HG03097 (cell line): ENCODE results near the gene ADAMTSL3.
"Not testable (repeated sequence)": the region's sequence is repeated elsewhere in the genome, so short reads cannot be mapped to it uniquely, and the experiment has no call there.

Source experiments
- ATAC-seq: cut with Tn5 transposase; IDR thresholded peaks from one replicate; pipeline ENCODE4 v1.9.1; 2021; ENCODE audit not compliant: unreplicated experiment, low FRiP score

The ADAMTSL3 gene

DNA sequence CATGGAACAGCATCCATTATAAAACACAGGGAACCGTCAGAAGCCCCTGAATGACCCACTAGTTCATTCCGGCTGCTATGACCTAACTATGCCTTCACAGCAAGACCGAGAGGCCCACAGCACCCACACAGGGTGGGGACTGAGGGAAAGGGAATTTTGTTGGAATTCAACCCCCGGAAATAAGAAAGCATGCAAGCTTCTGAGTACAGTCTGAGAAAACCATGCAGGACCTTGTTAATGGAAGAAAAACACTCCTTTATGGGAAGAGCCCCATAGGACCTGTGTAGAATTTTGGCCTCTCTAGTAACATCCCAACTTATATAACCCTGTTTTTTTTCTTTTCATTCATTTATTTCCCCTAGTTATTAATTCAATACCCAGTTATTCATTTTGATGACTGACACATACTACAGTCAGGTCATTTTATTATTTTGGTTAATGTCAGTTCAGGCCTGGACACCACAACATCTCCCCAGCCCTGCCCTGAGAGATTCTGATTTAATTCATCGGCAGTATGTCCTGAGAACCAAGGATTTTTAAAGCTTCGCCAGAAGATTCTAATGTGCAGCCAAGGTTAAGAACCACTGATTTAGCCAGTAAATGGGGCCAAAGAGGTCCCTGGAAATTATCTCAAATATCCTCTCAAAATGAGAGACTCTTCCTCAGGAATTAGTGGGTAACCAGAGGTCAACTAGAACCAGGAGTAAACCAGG lies 350.0 kb downstream of the ADAMTSL3 start:
- no peak for ATAC-seq

DNA sequence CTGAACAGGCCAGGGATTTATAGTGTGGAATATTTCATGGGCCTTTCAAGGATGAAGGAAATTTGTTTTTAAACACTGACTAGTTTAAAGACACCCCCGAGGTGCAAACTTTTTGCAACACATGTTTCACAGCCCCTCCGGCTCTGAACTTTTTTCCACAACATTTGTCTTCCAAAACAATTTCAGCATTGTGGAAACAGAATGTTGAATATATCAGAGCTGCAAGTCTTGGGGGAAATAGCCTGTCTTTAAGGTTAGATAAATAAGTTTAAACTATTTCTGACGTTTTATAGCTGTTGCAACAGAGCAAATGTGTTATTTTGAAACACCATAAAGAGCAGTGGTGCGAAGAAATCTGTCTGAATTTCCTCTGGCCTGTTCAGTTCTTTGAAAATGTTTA lies 352.5 kb downstream of the ADAMTSL3 start:
- ATAC-seq: no peak

DNA sequence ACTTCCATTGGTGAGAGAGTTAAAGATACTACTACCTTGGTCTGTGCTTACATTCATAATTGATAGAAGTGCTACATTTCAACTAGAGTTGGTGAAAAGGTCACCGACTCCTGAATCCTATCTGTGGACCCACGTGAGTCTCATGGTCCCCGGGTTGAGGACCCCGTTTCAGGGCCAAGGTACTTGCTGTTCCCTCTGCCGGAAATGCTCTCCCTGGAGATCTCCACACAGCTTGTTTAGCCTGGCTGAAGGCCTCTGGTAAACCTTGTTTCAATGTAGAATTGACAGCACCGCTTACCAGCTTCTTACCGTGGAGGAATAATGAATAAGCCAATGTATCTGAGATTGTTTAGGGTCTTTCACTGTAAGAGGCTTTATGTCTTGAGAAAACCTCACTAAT lies 355.7 kb downstream of the ADAMTSL3 start:
- ATAC-seq: no peak

DNA sequence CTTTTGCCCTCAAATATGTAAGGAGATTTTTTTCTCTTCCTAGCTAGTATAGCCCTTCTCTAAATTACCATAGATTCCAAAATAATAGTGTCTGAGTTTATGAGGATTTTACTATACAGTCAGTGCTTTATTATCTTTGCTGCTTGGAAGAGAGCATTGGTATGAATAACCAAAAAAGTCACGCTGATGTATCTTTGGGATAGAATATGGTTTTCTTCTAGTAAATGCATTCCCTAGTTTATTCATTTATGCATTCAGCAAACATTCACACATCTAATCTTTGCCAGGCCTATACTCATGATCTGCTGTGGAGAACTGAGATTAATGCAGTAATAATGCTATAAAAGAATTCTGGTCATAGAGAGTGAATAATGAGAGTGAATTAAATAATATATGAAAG lies 356.3 kb downstream of the ADAMTSL3 start:
- ATAC-seq: no peak

DNA sequence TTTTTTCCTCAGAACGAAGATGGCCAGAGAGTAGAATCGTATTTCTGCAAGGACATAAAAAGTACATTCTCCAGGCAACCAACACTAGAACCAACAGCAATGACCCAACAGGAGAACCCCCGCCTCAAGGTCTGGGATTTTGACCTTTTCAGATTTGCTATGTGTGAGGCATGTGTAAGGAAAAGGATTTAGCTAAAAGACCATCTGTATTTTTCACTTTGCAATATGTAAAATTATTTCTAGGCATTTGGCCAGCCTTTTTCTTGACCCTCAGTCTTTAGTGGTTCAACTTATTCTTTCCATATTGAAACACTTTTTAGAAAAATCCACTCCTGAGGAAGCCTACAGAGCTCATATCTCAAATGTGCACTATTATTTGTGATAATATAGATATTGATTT lies 362.4 kb downstream of the ADAMTSL3 start:
- no peak for ATAC-seq

DNA sequence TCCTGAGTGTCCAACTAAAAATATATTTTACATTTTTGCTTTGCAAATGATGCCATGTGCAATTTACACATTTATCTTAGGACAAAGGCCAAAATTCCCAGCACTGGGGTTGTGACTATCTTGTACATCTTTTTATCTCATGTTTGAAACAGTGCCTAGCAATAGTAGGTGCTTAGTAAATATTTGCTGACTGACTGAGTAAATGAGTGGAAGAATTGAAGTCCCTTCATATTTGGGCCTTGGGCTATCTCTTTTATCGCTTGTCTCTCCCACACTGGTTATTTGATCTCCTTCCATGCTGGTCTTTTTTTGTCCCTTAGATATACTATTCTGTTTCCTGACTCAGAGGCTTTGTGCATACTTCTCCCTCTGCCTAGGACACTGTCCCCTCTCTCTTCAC lies 368.6 kb downstream of the ADAMTSL3 start:
- no peak for ATAC-seq

DNA sequence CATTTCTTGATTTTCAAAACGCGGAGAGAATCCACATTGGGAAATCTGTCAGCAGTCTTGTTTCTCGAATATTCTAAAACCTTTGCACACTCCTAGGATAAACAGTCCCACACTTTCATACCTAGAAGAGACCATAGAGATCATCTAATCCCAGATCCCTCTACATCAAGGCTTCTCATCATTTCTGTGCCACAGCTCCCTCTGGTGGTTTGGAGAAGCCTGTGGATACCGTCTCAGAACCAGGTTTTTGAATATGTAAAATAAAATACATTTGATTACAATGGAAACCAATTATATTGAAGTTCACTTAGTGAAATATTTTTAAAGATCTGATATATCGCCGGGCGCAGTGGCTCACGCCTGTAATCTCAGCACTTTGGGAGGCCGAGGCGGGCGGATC lies 369.7 kb downstream of the ADAMTSL3 start:
- no peak for ATAC-seq

DNA sequence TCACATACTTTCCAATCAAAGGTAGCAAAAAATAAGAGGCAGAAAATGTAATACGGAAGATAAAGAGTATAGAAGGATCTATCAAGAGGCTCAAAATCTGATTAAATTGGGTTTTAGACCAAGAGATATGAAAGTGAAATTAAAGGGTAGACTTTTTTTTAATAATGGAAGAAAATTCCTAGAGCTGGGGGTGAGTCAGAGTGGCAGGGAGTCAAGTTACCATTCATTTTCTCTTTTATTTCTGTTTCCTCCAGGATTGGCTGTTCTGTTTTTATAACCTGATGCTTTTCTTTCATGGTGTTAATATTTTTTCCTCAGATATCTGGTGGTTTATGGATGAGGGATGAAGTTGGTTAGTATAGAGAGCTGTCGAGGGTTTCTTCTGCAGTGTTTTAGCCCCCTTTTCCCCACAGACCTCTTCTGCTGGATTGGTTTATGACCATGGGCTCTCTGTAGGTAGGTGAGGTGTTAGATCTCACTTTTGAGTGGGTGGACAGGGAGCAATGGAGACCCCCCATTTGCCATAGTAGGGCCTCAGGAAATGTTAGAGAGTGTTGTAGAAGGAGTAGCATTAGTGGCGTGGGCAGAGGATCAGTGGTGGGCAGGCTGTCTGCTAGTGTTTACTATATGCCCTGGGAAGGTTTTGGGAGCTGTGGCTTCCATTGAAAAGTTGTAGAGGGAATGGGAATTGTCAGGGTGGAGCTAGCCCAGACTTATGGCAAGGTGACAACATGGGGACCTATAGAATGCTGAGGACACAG lies 380.1 kb downstream of the ADAMTSL3 start:
- ATAC-seq: no peak

DNA sequence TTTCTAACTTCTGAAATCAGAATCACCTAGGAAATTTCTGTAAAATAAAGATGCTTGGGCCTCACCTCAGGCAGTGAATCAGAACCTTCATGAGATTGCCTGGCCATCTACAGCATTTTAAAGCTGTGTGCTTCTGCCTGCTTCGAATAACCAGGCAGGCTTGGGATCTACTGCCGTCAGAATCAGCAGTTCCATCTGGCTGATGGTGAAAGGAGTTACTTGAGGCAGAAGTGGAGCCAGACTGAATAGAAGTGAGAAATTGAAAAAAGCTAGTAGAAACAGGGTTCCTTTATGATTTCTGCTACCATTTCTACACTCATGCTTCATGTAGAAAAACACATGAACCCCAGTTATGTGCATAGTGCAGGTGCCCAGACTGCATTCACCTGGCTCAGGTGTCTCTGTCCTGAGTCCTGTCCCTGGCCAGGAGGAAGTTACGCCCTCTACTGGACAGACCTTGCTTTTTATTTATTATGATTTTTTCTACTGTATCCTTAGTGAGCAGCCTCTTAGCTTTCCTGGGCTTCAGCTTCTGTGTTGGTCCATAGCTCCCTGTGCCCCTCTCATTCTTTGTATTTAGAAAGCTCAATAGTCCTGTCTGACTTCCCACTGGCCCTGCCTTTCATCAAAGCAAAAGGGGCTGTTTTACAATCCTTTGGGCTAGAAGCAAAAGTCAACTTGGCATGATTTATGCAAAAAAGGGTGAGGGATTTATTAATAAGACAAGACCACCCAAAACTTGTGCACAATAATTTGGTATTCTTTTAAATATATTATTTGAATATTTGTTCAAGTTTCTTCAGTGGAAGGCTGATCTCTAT lies 380.9 kb downstream of the ADAMTSL3 start:
- ATAC-seq: no peak

DNA sequence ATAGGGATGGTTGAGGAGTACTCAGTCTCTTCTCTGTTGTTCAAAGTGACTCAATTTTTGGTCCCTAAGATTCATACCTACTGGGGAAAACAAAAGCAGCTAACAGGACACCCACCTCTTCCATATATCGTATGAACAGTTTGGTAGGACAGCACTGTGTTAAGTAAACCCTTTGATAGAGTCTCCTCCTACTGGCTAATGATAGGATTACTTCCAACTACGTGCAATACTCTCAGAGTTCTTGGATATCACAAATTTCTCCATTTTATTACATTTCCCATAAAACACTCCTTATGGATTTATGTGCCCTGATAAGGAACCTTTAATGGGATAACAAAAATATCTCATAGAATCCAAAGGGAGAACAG lies 381.5 kb downstream of the ADAMTSL3 start:
- no peak for ATAC-seq

DNA sequence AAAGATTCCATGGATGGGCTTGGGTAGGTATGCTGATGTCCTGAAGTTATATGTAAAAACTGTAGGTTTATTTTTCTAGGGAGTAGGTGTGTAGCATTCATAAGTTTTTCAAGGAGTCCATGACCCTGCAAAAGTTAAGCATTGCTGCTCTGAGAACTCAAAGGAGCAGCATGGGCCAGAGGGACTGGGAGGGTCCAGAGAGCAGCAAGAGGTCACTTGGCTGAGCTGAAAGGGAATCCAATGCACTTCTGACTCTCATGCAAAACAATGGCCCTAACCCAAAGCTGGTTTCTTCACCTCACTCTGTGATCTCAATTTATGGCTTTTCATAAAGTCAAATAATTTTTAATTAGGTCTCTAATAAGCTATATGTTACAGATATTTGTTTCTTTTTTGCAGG lies 383.4 kb downstream of the ADAMTSL3 start:
- ATAC-seq: no peak

DNA sequence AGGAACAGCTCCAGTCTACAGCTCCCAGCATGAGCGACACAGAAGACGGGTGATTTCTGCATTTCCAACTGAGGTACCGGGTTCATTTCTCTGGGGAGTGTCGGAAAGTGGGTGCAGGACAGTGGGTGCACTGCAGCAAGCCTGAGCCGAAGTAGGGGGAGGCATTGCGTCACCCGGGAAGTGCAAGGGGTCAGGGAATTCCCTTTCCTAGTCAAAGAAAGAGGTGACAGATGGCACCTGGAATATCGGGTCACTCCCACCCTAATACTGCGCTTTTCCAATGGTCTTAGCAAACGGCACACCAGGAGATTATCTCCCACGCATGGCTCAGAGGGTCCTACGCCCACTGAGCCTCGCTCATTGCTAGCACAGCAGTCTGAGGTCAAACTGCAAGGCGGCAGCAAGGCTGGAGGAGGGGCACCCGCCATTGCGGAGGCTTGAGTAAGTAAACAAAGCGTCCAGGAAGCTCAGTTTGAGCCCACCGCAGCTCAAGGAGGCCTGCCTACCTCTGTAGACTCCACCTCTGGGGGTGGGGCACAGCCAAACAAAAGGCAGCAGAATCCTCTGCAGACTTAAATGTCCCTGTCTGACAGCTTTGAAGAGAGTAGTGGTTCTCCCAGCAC lies 388.6 kb downstream of the ADAMTSL3 start:
- not testable (repeated sequence) for ATAC-seq

DNA sequence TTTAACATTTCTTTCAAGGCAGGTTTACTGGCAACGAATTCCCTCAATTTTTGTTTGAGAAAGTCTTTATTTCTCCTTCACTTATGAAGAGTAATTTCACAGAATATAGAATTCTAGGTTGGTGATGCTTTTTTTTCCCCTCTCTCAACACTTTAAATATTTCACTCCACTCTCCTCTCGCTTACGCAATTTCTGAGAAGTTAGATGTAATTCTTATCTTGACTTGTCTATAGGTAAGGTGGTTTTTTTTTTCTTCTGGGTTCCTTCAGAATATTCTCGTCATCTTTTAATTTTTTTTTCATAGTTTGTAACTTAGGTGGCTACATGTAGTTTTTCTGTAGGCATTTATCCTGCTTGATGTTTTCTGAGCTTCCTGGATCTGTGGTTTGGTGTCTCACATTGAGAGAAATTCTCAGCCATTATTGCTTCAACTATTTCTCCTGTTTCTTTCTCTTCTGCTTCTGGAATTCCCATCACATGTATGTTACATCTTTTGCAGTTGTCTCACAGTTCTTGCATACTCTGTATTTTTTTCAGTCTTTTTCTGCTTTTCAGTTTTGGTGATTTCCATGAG lies 392.2 kb downstream of the ADAMTSL3 start:
- no peak for ATAC-seq

DNA sequence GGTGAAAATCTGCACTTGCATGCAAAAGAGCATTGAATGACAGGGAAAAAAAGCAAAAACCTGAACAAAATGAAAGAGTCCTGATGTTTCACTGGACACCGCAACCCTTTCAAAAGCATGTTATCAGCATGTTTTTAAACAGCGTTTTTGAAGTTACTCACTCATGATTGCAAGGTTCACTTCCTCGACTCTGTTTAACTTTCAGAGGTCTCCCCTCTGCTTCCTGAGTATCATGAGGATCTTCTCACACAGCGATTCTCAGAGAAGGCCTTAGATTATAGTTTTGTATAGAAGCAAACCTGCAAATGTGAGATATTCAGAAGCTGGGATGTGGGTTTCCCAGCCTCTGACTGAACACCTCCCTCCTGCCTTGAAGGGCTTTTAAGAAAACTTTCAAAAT lies 395.6 kb downstream of the ADAMTSL3 start:
- ATAC-seq: not testable (repeated sequence)

DNA sequence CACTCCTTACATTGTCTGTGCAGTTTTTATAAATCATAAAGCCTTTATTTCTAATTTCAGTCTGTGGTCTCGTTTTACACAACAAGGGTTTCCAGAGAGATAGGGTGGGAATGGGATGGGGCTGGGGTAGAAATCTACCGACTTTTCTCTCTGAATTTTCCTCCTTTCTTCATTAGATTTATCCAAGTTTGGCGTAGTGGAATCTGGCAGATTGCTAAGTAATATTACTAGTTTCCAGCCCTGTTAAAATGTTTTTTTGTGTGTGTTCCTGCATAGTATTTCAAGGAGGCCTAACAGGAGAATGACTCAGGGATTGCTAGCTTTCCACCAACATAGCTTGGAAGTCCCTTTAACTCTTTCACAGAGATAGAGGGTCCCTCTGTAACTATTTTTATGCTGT lies 396.2 kb downstream of the ADAMTSL3 start:
- no peak for ATAC-seq

DNA sequence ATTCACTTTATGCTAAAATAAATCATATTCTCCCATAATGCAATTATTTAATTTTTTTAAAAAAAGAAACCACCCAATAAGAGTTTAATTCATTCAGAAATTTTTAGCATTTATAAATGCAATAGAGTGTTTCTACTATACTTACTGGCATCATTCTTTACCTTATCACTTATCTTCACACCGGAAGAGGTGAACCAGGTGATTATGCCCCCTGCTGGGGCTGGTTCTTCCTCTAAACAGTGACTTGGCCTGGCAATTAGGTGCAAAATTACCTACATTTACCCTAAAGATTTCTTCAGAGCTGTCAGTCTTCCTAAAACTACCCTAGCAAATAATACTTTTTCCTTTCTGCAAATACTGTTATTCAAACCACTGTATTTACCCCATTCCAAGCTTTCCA lies 397.2 kb downstream of the ADAMTSL3 start:
- not testable (repeated sequence) for ATAC-seq

DNA sequence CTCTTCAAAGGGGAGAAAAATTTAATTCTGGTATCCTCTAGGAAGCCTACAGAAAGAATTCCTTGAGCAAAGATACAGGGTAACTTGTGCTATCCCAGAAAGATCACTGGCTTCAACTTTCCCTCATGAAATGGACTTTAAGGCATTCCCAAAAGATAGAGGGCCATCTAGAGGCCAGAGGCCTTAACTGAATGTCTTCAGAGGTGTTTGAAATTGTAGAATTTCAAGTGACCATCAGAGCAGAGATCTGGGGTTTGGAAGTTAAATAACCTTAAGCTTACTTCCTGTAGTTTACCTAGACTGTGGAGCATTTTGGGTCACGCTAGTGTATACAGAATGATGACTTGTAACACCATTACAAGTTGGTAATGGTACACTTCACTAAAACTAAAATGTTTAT lies 400.6 kb downstream of the ADAMTSL3 start:
- ATAC-seq: not testable (repeated sequence)

DNA sequence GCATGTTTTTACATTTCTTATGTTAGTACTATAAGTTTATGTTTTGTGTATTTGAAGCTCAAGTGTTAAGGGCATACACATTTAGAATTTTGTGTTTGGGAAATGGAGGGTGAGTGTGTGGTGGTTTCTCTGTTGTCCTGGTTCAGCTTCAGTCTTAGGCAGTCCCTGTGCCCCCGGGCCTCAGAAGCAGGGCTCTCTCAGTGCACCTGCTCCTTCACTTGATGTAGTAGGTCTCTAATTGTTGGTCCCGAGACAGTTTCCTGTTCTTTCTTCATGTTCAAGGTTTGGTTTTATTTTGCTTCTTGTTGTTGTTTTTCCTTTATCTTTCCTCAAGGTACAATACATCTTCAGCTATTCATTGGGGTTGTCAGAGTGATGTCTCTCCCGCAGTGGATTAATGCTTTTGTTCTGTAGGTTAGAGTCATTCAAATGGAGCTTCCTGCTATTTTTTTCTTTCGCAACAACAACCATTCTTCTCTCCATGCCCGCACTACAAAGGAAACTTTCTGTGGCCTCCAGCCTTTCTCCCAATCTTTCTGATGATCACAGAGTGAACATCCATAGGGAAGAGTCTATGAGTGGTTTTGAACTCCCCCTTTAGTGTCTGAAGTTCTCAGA lies 403.9 kb downstream of the ADAMTSL3 start:
- ATAC-seq: no peak

DNA sequence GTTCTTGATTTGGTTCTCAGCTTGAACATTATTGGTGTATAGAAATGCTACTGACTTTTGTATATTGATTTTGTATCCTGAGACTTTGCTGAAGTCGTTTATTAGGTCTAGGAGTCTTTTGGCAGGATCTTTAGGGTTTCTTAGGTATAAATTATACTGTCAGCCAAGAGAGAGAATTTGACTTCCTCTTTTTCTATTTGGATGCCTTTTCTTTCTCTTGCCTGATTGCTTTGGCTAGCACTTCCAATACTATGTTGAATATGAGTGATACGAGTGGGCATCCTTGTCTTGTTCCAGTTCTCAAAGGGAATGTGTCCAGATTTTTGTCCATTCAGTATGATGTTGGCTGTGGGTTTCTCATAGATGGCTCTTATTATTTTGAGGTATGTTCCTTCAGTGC lies 409.8 kb downstream of the ADAMTSL3 start:
- ATAC-seq: not testable (repeated sequence)

DNA sequence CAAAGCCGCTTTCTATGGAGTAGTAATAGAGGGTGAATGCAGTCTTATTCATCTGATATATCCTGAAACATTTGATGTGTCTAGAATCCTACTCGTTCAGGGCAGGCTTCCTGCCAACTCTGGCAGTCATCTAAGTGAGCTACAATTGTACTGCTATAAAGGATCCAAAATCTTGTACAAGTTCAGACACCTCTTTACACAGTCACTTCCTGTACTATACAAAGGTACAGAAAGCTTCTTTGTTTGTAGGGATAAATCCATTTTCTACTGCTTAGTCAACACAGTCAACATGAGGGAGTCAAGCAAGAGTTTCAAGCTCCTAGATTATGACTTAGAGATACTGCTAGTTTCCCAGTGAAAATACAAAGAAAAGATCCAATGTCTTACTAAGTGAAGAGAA lies 414.8 kb downstream of the ADAMTSL3 start:
- not testable (repeated sequence) for ATAC-seq
